HL-60/S4 (cell line): ENCODE data around the gene GJD3.

Experiments used
- in situ Hi-C: fragments of 300-500 bp; cut with MboI; formaldehyde crosslinking; loops from 2 replicates; pipeline ENCODE4 v1.14.3; 2022; ENCODE audit warnings: low sequenced_read_pairs

The GJD3 gene

GRCh38 chr17:40369923-40370322 lies 5.4 kb upstream of the GJD3 start:
- in situ Hi-C loops: loop anchor here (10.0 kb wide), 1 partner anchor 165 kb away; no protein-coding TSS in a partner anchor

DNA sequence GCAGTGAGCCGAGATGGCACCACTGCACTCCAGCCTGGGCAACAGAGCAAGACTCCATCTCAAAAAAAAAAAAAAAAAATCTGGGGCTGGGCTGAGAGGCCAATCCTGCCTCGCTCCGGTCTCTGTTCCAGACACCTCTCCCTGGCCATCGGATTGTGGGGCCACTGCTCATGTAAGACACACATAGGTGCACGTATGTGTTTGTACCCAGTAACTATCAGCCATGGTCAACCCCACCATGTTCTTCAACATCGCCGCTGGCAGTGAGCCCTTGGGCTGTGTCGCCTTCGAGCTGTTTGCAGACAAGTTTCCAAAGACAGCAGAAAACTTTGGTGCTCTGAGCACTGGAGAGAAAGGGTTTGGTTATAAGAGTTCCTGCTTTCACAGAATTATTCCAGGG lies 3.2 kb upstream of the GJD3 start:
- in situ Hi-C loops: loop anchor here (10.0 kb wide), 1 partner anchor 167 kb away; no protein-coding TSS in a partner anchor

DNA sequence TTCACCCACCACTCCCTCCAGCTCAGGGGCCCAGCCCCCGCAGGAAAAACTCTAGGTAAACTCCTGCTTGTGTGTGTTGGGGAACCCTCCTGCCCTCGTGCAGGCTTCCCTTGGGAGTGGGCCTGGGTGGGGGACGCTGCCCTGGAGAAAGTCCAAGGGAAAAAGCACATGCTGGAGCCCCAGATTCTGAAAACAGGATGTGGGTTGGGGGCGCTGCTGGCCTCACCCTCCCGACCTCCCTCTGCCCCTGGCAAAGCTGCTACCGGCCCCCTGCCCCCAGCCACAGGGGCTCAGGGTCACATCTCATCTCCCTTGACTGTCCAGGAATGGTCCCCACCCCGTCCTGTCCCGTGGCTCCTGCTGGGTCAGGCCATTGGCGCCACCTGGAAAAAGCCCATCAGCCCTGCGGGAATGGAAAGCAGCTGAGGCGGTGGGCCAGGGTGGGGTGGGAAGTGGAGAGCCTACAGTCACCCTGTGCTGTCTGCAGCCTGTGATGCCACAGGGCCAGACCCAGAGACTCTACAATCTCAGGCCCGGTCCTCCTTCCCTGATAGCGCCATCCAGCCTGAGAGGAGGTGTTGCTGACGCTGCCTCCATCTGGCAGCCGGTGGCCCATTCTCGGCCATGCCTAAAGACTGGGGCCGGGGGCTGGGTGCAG lies 2.5 kb upstream of the GJD3 start:
- in situ Hi-C loops: loop anchor here (10.0 kb wide), 1 partner anchor 168 kb away; no protein-coding TSS in a partner anchor

- in situ Hi-C loops: loop anchor here (10.0 kb wide), 1 partner anchor 169 kb away; no protein-coding TSS in a partner anchor
Observed at GRCh38 chr17:40366076-40366860, 1.7 kb upstream of the GJD3 start.

DNA sequence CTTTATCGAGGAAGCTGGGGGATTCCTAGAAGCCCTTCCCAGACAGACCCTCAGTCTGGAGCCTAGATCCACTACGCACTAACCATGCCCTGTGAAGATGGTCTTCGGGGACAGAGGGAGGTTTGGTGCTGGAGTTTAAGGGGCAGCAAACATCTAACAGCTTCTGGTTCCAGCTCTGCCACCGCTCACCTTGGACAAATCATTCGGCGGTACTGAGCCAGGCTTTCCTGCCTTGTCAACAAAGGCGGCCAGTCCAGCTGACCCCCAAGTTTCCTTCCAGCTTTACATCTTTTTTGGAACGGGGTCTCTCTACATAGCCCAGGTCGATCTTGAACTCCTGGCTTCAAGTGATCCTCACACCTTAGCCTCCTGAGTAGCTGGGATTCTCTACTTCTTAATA lies 369 bp upstream of the GJD3 start:
- in situ Hi-C loops: loop anchor here (10.0 kb wide), 1 partner anchor 170 kb away; no protein-coding TSS in a partner anchor

DNA sequence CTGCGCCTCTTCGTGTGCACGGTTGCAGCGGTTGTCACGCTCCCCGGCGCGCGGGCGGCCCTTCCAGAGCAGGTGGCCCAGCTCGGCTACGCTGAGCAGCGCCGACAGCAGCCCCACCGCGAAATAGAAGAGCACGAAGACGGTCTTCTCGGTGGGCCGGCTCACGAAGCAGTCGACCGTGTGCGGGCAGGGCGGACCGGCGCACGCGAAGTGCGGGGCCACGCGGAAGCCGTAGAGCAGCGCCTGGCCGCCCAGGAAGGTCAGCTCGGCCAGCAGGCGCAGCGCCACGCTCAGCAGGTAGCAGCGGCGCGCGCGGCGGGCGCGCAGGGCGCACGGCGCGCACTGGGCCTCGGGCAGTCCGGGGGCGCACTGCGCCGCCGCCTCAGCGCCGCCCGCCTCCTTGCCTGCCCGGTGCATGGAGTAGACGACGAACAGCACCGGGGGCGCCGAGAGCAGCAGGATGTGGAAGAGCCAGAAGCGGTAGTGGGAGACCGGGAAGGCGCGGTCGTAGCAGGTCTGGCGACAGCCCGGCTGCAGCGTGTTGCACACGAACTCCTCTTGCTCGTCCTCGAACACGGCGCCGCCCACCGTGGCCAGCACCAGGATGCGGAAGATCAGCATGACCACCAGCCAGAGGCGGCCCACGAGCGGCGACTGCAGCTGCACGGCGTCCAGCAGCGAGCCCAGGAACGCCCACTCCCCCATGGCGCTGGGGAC lies 1.3 kb downstream of the GJD3 start:
- in situ Hi-C loops: loop anchor here (10.0 kb wide), 1 partner anchor 172 kb away; no protein-coding TSS in a partner anchor

- in situ Hi-C loops: loop anchor here (10.0 kb wide), 1 partner anchor 172 kb away; no protein-coding TSS in a partner anchor
Observed at GRCh38 chr17:40362696-40363110, 1.8 kb downstream of the GJD3 start.

DNA sequence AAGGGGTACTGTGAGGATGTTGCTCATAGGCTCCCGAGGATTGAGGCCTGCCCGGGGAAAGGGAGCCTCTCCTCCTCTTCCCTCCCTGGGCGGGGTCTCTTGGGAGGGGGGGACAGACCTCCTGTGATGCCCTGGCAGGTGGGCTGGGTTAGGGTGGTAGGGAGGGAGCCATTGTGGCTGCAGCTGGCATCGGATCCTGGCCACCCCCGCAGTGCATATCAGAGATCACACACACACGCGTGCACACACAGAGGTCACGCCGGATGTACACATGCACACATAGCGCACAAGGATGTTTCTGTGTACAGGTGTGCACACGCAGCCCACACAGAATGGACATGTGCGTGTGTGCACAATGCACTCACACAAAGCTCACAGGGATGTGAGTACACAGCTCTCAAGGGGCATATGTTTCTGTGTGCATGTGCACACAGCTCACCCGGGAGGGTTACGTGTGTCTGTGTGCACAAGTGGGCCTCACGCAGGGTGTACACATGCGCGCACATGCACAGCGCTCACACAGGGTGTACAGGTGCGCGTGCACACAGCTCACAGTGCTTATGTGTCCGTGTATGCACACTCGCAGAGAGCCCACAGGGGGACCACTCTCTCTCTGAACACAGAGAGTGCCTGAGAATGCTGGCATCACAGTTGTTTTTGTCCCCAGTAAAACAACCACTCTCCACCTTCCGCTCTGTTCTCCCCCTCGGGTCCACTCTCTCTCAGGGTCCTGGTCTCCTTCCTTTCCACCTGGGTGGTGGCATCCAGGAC lies 2.4 kb downstream of the GJD3 start:
- in situ Hi-C loops: loop anchor here (10.0 kb wide), 1 partner anchor 173 kb away; no protein-coding TSS in a partner anchor

- in situ Hi-C loops: loop anchor here (10.0 kb wide), 1 partner anchor 174 kb away; no protein-coding TSS in a partner anchor
Observed at GRCh38 chr17:40361063-40361924, 3.2 kb downstream of the GJD3 start.

GRCh38 chr17:40360091-40360490 lies 4.4 kb downstream of the GJD3 start:
- in situ Hi-C loops: loop anchor here (10.0 kb wide), 1 partner anchor 175 kb away; no protein-coding TSS in a partner anchor

GRCh38 chr17:40358323-40359038 lies 6.1 kb downstream of the GJD3 start:
- in situ Hi-C loops: no loop called here

GRCh38 chr17:40356990-40357881 lies 7.3 kb downstream of the GJD3 start:
- in situ Hi-C loops: no loop called here

DNA sequence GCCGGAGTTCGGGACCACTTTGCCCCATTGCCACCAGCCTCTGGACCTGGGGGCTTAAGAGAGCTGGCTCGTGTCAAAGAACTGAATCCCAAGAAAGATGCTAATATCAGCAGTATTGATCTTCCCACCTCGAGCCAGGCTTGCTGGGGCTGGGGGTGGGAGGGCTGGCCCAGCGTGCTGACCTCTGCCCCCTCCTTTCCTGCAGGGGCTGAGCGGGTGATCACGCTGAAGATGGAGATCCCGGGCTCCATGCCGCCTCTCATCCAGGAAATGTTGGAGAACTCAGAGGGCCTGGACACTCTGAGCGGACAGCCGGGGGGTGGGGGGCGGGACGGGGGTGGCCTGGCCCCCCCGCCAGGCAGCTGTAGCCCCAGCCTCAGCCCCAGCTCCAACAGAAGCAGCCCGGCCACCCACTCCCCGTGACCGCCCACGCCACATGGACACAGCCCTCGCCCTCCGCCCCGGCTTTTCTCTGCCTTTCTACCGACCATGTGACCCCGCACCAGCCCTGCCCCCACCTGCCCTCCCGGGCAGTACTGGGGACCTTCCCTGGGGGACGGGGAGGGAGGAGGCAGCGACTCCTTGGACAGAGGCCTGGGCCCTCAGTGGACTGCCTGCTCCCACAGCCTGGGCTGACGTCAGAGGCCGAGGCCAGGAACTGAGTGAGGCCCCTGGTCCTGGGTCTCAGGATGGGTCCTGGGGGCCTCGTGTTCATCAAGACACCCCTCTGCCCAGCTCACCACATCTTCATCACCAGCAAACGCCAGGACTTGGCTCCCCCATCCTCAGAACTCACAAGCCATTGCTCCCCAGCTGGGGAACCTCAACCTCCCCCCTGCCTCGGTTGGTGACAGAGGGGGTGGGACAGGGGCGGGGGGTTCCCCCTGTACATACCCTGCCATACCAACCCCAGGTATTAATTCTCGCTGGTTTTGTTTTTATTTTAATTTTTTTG lies 8.5 kb downstream of the GJD3 start:
- in situ Hi-C loops: no loop called here

DNA sequence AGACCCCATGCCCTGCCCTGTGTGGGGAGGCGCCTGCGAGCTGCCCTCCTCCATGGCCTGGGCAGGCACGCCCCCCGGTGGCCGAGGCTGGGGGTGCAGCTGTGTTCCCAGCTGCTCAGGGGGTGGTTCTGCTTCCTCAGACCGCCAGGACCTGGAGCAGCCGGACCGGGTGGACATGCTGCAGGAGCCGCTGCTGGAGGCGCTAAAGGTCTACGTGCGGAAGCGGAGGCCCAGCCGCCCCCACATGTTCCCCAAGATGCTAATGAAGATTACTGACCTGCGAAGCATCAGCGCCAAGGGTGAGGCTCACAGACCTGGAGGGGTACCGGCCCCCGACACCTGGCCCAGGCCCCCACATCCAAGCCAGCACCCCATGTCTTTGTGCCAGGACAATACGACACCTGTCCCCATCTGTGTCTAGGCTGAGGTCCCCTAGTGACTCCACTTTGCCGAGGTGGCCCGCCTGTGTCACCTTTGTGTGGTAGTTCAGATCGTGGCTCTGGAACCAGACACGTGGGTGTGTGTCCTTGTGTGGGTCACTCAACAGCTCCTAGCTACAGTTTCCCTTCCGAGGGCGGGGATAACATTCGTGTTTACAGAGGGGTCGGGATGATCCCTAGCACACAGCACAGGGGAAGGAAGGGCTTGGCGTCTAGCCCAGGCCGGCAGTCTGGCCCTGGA lies 9.3 kb downstream of the GJD3 start:
- in situ Hi-C loops: no loop called here

- in situ Hi-C loops: loop anchor here (5.0 kb wide), 1 partner anchor 47 kb away; the partner anchor contains the start of gene RARA
Observed at GRCh38 chr17:40354221-40355122, 10.1 kb downstream of the GJD3 start.
